ENCODE measurements around the gene HYAL3.

GRCh38 chr3:50259432-50260026, 39.7 kb downstream of the HYAL3 start:
- no peak for TF ChIP-seq POLR2A (IDR thresholded peaks at IDR 0.05; ENCODE audit: low read depth)
- no peak for TF ChIP-seq CTCF (IDR thresholded peaks at IDR 0.05)
- no peak for TF ChIP-seq POLR2AphosphoS5 (IDR thresholded peaks at IDR 0.05)

All from esophagus muscularis mucosa (tissue), 3 donors.